Stimulated activated CD8-positive, alpha-beta memory T cell treated with anti-CD3 and anti-CD28 coated beads, Interleukin-7, amount 100 ng/mL, for 4 hours (primary cell): Measurements from ENCODE around the gene GPR33.
"Not testable (repeated sequence)": the region's sequence is repeated elsewhere in the genome, so short reads cannot be mapped to it uniquely, and the experiment has no call there.

ENCODE experiments used
- DNase-seq, 2 donors: peaks; one replicate each; pipeline ENCODE4 v3.0.0-alpha.2; 2020; ENCODE audit warnings: low read depth in 2 of 2

Gene GPR33, protein sequence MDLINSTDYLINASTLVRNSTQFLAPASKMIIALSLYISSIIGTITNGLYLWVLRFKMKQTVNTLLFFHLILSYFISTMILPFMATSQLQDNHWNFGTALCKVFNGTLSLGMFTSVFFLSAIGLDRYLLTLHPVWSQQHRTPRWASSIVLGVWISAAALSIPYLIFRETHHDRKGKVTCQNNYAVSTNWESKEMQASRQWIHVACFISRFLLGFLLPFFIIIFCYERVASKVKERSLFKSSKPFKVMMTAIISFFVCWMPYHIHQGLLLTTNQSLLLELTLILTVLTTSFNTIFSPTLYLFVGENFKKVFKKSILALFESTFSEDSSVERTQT

GRCh38 chr14:31487886-31488285, at the start of gene GPR33:
Gene GPR33, minus strand, starts transcription at chr14:31488039. Its CDS starts 4,074 bp downstream, at chr14:31483965.
- no peak for DNase-seq

- no peak for DNase-seq
These were observed 48.5 kb upstream of the GPR33 start for GRCh38 chr14:31536201-31536960.

- DNase-seq, result no peak
These were observed 42.3 kb upstream of the GPR33 start for GRCh38 chr14:31530136-31530535.

- DNase-seq, result no peak
These were observed 41.2 kb upstream of the GPR33 start for GRCh38 chr14:31529053-31529452.

- no peak for DNase-seq
These were observed 39.7 kb upstream of the GPR33 start for GRCh38 chr14:31527546-31527945.

- no peak for DNase-seq
These were observed 39.2 kb upstream of the GPR33 start for GRCh38 chr14:31527087-31527486.

- DNase-seq, result no peak
These were observed 23.0 kb upstream of the GPR33 start for GRCh38 chr14:31510855-31511254.

GRCh38 chr14:31510222-31510621, 22.4 kb upstream of the GPR33 start:
- no peak for DNase-seq

DNA sequence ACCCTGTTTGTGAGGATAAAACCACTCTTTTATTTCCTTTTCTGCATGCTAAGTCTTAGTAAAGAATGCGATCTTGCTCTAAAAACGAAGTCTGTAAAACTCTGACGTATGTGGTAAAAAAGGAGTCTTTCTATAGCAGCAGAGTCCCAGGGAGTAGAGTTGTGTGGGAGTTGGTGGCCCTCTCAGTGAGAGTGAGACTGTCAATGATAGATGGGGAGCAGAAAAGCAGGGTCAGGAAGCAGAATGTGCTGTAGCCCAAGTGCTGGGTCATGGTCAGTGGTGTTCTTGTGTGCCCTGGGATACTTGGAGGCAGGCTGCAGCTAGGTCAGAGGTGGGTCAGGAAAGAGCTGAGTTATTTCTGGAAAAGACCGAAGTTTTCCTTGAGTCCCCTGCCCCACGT, 20.3 kb upstream of the GPR33 start:
- DNase-seq, result no peak

- DNase-seq, result no peak
These were observed 17.6 kb upstream of the GPR33 start for GRCh38 chr14:31505411-31505810.

- no peak for DNase-seq
These were observed 14.0 kb upstream of the GPR33 start for GRCh38 chr14:31501870-31502269.

DNA sequence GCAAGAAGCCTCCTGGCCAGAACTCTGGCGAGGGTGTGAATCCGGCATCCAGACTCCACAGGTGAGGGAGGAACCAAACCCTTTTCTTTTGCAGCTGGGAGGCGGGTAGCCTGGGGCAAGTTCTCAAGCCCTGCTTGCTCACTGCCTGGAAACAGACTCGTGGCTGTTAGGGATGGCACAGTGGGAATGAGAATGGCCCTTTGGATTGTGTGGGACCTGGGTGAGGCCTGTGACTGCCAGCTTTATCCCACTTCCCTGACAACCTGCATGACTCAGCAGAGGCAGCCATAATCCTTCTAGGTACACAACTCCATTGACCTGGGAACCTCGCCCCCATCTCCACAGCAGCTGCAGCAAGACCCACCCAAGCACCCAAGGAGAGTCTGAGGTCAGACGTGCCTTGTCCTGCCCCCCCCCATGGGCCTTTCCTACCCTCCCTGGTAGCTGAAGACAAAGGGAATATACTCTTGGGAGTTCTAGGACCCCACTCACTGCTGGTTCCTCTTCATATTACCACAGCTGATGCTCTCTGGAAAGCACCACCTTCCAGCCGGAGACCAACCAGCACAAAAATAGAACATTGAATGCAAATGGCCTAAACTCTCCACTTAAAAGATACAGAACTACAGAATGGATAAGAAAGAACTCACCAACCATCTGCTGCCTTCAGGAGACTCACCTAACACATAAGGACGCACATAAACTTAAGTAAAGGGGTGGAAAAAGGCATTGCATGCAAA, 5.1 kb upstream of the GPR33 start:
- no peak for DNase-seq

DNA sequence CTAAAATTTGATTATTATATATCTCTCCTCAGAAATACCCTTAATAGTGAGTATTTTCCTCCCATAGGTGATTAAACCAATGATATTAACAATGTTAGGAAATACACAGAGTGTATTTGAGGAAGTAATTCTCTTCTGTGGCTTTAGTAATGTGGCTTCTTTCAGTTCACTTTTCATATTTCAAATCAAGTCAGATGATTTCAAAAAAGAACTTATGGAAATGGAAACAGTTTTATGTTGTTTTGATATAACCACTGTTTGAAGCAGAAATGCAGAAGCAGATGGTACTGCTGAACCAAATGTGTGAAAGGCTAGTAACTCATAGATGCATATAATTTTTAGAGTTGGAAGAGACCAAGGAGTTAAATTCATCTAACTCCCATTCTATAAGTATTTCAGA, 1.9 kb upstream of the GPR33 start:
- no peak for DNase-seq

DNA sequence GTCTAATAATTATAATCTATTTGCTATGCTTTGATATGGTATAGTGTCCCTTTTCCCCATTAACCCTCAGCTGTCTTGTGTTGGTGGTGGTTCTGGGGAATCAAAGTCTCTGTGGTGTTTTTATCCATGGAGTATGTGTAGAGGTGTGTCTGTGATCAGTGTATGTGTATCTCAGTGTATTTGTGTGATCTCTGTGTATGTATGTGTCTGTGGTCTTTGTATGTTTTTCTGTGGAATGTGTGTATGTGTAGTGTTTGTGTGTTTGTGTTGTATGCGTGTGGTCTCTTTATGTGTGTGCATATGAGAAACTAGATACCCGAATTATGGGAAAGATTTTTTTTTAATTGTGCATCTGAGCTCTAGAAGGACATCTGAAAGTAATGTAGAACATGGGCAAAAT, 1.1 kb downstream of the GPR33 start:
- DNase-seq, result no peak

DNA sequence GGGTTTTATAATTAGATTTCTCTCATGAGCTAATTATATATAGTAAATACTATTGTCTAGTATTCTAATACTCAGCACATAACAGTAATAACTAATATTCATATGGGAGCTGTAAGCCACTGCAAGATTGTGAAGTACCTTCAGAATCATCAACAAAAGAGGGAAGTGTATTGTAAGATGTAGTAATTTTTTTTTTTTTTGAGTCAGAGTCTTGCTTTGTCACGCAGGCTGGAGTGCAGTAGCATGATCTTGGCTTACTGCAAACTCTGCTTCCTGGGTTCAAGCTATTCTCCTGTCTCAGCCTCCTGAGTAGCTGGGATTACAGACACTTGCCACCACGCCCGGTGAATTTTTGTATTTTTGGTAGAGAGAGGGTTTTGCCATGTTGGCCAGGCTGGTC, 3.1 kb downstream of the GPR33 start:
- no peak for DNase-seq

DNA sequence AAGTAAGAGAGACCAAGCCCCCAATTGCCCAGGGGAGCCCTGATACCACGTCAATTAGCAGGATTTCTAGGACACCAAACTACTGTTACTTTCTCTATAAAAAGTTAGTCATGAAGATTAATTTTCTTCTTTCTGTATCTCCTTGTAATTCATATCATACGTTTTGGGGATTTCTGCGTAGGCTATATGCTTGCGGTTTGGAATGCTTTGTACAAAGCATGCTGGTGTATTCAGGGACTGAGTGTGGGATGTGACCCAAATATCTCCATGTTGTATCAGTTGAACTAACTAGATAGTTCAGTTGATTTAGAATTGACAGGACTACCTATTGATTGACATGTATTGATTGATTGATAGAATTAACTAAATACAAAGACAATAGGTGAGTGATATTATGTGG, 7.7 kb downstream of the GPR33 start:
- DNase-seq, result no peak

DNA sequence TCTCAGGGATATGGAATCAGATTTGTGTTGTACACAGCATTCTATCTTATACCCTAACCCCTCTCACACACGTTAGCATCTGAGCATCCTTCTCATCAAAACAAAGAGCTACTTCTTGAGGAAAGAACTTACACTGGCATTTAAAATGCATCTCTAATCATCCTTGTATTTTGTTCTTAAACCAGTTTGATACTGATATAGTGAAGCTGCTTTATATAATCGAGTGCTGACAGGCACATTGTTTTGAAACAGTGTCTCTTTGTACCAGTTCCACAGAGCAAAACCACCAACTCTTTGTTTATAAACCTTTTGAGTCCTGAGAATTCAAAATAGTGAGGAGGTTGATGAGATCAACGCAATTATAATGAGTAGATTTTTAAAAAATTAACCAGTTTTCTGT, 8.8 kb downstream of the GPR33 start:
- DNase-seq, result no peak

DNA sequence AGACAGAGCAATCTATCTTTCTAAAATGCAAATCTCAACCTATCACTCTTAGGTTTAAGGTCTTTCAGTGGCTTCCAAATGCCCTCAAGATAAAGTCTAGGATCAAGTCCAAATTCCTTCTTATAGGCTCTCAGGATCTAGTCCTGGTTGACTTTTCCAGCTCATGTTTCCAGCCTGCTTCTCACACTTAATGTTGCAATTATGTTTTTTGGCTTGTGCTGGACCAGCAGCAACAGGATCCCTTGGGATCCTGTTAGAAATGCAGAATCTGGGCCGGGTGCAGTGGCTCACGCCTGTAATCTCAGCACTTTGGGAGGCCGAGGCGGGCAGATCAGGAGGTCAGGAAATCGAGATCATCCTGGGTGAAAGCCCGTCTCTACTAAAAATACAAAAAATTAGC, 10.6 kb downstream of the GPR33 start:
- no peak for DNase-seq

DNA sequence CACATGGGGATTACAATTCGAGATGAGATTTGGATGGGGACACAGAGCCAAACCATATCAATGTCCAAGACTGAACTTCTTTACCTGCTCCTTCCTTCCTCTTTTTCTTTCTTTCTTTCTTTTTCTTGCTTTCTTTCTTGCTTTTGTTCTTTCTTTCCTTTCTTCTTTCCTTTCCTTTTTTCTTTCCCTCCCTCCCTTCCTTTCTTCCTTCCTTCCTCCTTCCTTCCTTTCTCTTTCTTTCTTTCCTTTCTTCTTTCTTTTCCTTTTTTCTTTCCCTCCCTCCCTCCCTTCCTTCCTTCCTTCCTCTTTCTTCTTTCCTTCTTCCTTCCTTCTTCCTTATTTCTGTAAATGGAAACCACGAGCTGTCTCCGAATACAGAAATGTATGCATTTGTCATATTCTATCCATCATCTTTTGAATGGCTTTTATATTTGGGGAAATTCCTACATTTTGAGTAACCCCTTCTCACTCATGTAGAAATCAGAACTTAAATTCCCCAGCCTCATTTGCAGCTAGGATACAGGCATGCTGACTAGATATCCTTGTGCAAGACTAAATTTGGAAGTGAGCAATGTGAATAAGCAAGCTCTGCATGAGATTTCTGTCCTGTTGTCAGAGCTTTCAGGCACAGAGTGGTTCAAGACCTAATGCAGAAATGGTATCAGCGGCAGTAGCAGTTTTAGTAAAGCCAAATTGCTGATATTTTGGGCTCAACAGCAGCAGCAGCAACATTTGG, 11.5 kb downstream of the GPR33 start:
- DNase-seq, result no peak

DNA sequence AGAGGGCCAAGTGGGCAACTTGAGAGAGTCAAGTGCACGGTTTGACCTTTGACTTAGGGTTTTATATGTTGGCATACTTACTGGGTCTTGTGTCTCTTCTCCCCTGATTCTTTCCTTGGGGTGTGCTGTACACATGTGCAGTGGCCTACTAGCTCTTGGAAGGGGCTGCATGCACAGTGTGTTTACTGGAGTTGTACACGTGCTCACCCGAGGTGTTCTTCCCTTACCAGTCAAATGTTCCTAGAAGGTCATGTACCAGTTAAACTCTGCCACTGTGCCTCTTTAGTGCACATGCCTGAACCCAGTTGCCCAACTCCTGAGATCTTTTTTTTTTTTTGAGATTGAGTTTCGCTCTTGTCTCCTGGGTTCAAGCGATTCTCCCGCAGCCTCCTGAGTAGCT, 21.3 kb downstream of the GPR33 start:
- no peak for DNase-seq

GRCh38 chr14:31465111-31465510, 22.7 kb downstream of the GPR33 start:
- DNase-seq, result no peak

DNA sequence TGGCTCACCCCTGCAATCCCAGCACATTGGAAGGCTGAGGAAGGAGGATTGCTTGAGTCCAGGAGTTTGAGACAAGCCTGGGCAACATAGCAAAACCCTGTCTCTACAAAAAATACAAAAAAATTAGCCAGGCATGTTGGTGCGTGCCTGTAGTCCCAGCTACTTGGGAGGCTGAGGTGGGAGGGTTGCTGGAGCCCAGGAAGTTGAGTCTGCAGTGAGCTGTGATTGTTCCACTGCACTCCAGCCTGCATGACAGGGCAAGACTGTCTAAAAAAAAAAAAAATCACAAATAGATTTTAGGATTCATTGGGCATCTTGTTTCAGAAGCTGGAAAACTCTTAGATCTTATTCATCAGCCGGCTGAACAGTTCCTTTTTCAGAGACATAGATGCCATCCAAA, 25.4 kb downstream of the GPR33 start:
- DNase-seq, result not testable (repeated sequence)
